ENCODE measurements around the gene PDX1.

The PDX1 gene

DNA sequence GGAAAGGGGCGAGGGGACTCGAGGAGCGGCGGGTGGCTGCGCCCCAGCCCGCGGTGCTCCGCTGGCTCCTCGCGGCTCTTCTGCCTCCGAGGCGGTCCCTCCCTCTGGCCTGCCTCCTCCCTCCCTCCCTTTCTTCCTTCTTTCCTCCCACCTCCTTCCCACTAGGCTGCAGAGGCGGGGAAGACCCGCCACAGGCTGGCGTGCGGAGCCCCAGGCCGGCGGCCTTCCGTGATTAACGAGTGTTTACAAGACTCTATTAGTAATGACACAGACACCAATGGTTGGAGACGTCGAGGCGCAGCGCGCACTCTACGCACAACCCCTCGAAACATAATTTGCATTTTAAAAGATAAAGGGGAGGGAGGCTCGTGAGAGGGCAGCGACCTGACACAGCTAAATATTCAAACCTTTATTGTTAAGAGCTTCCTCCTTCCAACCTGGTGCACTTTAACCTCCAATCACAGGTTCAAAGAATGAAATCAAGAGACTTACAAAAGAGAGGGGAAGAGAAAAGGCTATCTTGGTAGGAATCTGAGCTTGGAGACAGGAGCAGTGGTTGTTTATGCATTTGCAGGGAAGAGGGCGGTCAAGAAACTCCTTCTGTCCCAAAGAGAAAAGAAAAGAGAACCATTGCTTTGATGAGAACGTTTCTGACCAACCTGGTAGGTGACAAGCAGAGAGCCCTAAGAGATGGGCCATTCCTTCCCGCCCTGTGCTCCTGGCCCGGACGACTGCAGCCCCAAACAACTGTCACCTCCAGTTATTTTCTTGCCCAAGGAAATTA lies 49.5 kb downstream of the PDX1 start, which contains the start of gene CDX2 (continued):
- TF ChIP-seq, protein P1, sequence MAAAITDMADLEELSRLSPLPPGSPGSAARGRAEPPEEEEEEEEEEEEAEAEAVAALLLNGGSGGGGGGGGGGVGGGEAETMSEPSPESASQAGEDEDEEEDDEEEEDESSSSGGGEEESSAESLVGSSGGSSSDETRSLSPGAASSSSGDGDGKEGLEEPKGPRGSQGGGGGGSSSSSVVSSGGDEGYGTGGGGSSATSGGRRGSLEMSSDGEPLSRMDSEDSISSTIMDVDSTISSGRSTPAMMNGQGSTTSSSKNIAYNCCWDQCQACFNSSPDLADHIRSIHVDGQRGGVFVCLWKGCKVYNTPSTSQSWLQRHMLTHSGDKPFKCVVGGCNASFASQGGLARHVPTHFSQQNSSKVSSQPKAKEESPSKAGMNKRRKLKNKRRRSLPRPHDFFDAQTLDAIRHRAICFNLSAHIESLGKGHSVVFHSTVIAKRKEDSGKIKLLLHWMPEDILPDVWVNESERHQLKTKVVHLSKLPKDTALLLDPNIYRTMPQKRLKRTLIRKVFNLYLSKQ (tag by site-specific recombination; IDR thresholded peaks at IDR 0.05; ENCODE audit: borderline replicate concordance): no peak
- TF ChIP-seq SETDB1 (IDR thresholded peaks at IDR 0.05; ENCODE audit: insufficient read length, low read length) (no peak), ZNF239 (tag by site-specific recombination; IDR thresholded peaks at IDR 0.05) (no peak), ZNF2 (tag by site-specific recombination; IDR thresholded peaks at IDR 0.05) (no peak), REPIN1 (tag by site-specific recombination; IDR thresholded peaks at IDR 0.05; ENCODE audit: low read depth) (no peak), ZSCAN23 (tag by site-specific recombination; IDR thresholded peaks at IDR 0.05) (no peak), KLF8 (tag by site-specific recombination; IDR thresholded peaks at IDR 0.05) (0 out of 2 replicates have a peak, but pooled peaks have one; percentile 56), ZNF501 (tag by site-specific recombination; IDR thresholded peaks at IDR 0.05) (peak; percentile 16; the same call in 1 of the 2 replicates), SCRT2 (tag by site-specific recombination; IDR thresholded peaks at IDR 0.05) (no peak), ZNF335 (tag by site-specific recombination; conservative IDR thresholded peaks at IDR 0.05) (no peak; the same call in none of the 2 replicates), ZNF596 (tag by site-specific recombination; IDR thresholded peaks at IDR 0.05) (no peak), ZNF138 (tag by site-specific recombination; IDR thresholded peaks at IDR 0.05; ENCODE audit: borderline replicate concordance) (no peak), ZNF747 (tag by site-specific recombination; IDR thresholded peaks at IDR 0.05) (no peak), RBAK (tag by site-specific recombination; IDR thresholded peaks at IDR 0.05) (no peak), ZNF394 (tag by site-specific recombination; IDR thresholded peaks at IDR 0.05; ENCODE audit: borderline replicate concordance) (no peak), MEIS1 (CRISPR knock-in tag; IDR thresholded peaks at IDR 0.05; ENCODE audit: borderline replicate concordance) (no peak), ZNF391 (tag by site-specific recombination; IDR thresholded peaks at IDR 0.05; ENCODE audit: borderline replicate concordance, low read depth) (no peak), ZSCAN30 (tag by site-specific recombination; IDR thresholded peaks at IDR 0.05) (peak; percentile 74; the same call in 1 of the 2 replicates), GFI1B (tag by site-specific recombination; IDR thresholded peaks at IDR 0.05) (no peak), ZNF350 (tag by site-specific recombination; IDR thresholded peaks at IDR 0.05) (no peak), ZNF324 (tag by site-specific recombination; IDR thresholded peaks at IDR 0.05) (no peak), ZNF843 (tag by site-specific recombination; IDR thresholded peaks at IDR 0.05) (no peak), ZNF221 (tag by site-specific recombination; IDR thresholded peaks at IDR 0.05; ENCODE audit: borderline replicate concordance) (no peak), ZNF366 (tag by site-specific recombination; conservative IDR thresholded peaks at IDR 0.05) (peak; percentile 85), ZNF571 (tag by site-specific recombination; IDR thresholded peaks at IDR 0.05) (no peak)
- TF ChIP-seq, protein P2, sequence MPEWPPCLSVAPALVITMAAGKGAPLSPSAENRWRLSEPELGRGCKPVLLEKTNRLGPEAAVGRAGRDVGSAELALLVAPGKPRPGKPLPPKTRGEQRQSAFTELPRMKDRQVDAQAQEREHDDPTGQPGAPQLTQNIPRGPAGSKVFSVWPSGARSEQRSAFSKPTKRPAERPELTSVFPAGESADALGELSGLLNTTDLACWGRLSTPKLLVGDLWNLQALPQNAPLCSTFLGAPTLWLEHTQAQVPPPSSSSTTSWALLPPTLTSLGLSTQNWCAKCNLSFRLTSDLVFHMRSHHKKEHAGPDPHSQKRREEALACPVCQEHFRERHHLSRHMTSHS (tag by site-specific recombination; IDR thresholded peaks at IDR 0.05): no peak
- TF ChIP-seq, protein P3, sequence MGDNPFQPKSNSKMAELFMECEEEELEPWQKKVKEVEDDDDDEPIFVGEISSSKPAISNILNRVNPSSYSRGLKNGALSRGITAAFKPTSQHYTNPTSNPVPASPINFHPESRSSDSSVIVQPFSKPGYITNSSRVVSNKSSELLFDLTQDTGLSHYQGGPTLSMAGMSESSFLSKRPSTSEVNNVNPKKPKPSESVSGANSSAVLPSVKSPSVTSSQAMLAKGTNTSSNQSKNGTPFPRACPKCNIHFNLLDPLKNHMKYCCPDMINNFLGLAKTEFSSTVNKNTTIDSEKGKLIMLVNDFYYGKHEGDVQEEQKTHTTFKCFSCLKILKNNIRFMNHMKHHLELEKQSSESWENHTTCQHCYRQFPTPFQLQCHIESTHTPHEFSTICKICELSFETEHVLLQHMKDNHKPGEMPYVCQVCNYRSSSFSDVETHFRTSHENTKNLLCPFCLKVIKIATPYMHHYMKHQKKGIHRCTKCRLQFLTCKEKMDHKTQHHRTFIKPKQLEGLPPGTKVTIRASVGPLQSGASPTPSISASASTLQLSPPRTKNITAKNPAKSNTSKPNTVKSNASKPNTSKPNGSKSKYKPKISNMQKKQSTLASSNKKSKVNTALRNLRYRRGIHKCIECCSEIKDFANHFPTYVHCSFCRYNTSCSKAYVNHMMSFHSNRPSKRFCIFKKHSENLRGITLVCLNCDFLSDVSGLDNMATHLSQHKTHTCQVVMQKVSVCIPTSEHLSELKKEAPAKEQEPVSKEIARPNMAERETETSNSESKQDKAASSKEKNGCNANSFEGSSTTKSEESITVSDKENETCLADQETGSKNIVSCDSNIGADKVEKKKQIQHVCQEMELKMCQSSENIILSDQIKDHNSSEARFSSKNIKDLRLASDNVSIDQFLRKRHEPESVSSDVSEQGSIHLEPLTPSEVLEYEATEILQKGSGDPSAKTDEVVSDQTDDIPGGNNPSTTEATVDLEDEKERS (tag by site-specific recombination; IDR thresholded peaks at IDR 0.05): no peak
- TF ChIP-seq, protein P4, sequence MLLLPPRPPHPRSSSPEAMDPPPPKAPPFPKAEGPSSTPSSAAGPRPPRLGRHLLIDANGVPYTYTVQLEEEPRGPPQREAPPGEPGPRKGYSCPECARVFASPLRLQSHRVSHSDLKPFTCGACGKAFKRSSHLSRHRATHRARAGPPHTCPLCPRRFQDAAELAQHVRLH (tag by site-specific recombination; IDR thresholded peaks at IDR 0.05): no peak
- TF ChIP-seq, protein P5, sequence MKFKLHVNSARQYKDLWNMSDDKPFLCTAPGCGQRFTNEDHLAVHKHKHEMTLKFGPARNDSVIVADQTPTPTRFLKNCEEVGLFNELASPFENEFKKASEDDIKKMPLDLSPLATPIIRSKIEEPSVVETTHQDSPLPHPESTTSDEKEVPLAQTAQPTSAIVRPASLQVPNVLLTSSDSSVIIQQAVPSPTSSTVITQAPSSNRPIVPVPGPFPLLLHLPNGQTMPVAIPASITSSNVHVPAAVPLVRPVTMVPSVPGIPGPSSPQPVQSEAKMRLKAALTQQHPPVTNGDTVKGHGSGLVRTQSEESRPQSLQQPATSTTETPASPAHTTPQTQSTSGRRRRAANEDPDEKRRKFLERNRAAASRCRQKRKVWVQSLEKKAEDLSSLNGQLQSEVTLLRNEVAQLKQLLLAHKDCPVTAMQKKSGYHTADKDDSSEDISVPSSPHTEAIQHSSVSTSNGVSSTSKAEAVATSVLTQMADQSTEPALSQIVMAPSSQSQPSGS (tag by site-specific recombination; IDR thresholded peaks at IDR 0.05; ENCODE audit: low read depth): no peak
- TF ChIP-seq, protein P6, sequence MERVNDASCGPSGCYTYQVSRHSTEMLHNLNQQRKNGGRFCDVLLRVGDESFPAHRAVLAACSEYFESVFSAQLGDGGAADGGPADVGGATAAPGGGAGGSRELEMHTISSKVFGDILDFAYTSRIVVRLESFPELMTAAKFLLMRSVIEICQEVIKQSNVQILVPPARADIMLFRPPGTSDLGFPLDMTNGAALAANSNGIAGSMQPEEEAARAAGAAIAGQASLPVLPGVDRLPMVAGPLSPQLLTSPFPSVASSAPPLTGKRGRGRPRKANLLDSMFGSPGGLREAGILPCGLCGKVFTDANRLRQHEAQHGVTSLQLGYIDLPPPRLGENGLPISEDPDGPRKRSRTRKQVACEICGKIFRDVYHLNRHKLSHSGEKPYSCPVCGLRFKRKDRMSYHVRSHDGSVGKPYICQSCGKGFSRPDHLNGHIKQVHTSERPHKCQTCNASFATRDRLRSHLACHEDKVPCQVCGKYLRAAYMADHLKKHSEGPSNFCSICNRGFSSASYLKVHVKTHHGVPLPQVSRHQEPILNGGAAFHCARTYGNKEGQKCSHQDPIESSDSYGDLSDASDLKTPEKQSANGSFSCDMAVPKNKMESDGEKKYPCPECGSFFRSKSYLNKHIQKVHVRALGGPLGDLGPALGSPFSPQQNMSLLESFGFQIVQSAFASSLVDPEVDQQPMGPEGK (tag by site-specific recombination; IDR thresholded peaks at IDR 0.05): no peak

All from HEK293 (cell line).